Globus pallidus (tissue), 1 donor: ENCODE measurements around the gene MARCHF6.
"Not testable (repeated sequence)": the region's sequence is repeated elsewhere in the genome, so short reads cannot be mapped to it uniquely, and the experiment has no call there.

Experiments
- DNase-seq: peaks from one replicate; pipeline ENCODE4 v3.0.0-alpha.2; 2015; ENCODE audit warnings: low spot score

MARCHF6 gene

GRCh38 chr5:10381803-10382202 lies 28.3 kb downstream of the MARCHF6 start:
- DNase-seq: no peak

DNA sequence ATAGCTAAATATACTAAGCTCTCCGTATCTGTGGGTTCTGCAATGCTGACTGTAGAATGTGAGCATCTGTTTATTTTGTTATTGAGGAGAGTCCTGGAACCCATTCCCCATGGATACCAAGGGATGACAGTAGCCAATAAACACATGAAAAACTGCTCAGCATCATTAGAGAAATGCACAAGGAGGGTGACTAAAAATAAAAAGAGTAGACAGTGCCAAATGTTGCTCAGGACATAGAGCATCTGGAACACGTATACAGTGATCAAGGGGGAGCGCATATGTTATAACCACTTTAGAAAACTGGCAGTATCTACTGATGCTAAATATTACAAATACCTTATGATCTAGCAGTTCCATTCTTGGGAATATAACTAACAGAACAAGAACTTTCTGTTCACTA lies 31.0 kb downstream of the MARCHF6 start:
- DNase-seq: no peak

DNA sequence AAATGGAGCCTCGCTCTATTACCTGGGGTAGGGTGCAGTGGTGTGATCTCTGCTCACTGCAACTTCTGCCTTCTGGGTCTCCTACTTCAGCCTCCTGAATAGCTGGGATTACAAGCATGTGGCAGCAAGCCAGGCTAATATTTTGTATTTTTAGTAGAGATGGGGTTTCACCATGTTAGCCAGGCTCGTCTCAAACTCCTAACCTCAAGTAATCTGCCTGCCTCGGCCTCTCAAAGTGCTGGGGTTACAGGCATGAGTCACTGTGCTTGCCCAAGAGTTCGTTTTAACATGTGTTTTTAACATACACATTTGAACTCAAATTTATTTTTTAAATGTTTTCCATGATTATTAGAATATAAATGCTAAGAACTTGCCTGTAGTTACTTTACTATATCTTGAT lies 34.2 kb downstream of the MARCHF6 start:
- DNase-seq: no peak

DNA sequence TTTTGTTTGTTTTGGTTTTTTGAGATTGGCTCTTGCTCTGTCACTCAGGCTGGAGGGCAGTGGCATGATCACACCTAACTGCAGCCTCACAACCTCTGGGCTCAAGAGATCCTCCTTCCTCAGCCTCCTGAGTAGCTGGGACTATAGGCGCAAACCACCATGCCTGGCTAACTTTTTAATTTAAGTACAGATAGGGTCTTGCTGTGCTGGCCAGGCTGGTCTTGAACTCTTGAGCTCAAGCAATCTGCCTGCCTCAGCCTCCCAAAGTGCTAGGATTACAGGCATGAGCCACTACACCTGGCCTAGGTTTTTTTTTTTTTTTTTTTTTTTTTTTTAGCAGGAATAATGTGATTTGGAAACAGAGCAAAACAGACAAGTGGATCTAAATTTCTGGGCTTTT lies 37.6 kb downstream of the MARCHF6 start:
- DNase-seq: no peak

GRCh38 chr5:10392567-10393328 lies 39.3 kb downstream of the MARCHF6 start:
- DNase-seq: not testable (repeated sequence)

- DNase-seq: no peak
These were observed 40.0 kb downstream of the MARCHF6 start for GRCh38 chr5:10393491-10393890.

DNA sequence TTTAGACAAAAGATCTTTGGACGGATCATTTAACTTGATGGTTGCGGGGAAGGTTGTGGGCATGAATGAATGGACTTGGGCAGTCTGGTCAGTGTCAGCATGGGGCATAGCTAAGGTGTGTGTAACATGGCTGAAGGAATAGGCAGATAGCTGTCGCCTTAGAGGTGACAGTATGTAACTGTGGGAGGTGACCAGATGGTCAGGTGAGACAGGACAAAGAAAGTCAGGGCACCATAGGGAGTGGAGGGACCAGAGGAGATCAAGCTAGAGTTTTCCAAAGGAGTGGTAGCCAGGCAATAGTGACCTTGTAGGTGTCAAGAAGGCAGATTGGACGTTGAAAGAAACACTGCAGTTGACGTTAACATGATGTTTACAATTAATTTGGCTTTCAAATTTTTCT lies 43.1 kb downstream of the MARCHF6 start:
- no peak for DNase-seq

DNA sequence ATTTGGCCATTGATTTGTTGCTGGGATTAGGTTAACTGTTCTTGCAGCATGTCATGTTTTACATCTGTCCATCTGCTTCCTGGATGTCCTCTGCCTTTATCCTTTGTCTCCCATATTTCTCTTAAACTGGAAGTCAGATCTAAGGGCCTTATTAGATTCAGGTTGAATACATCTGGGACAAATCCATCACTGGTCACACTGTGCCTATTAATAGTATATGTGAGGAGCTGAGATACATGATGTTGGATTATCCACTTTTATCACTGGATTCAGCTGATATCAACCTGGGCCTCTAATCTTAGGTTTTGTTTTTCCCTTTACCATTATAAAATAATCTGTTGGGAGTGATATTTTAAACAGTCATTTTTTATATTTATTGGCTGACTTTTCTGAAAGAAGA lies 46.3 kb downstream of the MARCHF6 start:
- no peak for DNase-seq

- DNase-seq: peak; percentile 73
These were observed 46.9 kb downstream of the MARCHF6 start for GRCh38 chr5:10400411-10400810.

- DNase-seq: no peak
These were observed 47.3 kb downstream of the MARCHF6 start for GRCh38 chr5:10400831-10401230.

DNA sequence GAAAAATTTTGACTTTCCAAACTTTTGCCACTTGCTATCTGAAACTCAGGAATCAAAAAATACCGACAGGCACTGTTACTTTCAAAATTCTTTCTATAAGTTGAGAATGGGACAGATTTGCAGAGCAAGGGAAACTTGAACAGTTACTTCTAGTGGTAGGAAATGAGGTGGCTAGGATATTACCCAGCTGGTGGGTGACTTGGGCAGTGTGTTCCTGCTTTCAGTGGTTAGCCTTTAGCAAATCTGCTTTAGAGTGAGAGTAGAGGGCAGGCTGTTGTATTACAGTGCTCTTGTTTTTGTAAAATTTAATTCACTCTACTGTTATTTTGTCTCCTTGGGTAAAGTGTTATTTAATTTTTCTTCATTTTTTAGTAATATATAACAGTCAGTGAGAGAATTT lies 48.0 kb downstream of the MARCHF6 start:
- DNase-seq: no peak
